ENCODE results near the gene EVC.
A peak's percentile ranks its signal among the peaks of the same experiment; 100 is the strongest.
"Not testable (repeated sequence)": the region's sequence is repeated elsewhere in the genome, so short reads cannot be mapped to it uniquely, and the experiment has no call there.

The EVC gene

GRCh38 chr4:5810770-5811430 lies 99.9 kb downstream of the EVC start:
- H3K4me3 ChIP-seq (ENCODE audit: low read depth, low read length): no peak overlapping the region
- TF ChIP-seq, protein P1, sequence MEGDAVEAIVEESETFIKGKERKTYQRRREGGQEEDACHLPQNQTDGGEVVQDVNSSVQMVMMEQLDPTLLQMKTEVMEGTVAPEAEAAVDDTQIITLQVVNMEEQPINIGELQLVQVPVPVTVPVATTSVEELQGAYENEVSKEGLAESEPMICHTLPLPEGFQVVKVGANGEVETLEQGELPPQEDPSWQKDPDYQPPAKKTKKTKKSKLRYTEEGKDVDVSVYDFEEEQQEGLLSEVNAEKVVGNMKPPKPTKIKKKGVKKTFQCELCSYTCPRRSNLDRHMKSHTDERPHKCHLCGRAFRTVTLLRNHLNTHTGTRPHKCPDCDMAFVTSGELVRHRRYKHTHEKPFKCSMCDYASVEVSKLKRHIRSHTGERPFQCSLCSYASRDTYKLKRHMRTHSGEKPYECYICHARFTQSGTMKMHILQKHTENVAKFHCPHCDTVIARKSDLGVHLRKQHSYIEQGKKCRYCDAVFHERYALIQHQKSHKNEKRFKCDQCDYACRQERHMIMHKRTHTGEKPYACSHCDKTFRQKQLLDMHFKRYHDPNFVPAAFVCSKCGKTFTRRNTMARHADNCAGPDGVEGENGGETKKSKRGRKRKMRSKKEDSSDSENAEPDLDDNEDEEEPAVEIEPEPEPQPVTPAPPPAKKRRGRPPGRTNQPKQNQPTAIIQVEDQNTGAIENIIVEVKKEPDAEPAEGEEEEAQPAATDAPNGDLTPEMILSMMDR (IDR thresholded peaks at IDR 0.05; ENCODE audit: borderline replicate concordance, insufficient read depth, low read depth, low read length): no peak

DNA sequence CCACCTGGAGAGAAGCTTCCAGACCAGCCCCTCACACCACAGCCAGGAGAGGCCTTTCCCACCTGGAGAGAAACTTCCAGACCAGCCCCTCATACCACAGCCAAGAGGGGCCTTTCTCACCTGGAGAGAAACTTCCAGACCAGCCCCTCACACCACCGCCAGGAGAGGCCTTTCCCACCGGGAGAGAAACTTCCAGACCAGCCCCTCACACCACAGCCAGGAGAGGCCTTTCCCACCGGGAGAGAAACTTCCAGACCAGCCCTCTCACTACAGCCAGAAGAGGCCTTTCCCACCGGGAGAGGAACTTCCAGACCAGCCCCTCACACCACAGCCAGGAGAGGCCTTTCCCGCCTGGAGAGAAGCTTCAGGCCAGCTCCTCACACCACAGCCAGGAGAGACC lies 101.1 kb downstream of the EVC start:
- H3K4me3 ChIP-seq (ENCODE audit: low read depth, low read length): not testable (repeated sequence)

DNA sequence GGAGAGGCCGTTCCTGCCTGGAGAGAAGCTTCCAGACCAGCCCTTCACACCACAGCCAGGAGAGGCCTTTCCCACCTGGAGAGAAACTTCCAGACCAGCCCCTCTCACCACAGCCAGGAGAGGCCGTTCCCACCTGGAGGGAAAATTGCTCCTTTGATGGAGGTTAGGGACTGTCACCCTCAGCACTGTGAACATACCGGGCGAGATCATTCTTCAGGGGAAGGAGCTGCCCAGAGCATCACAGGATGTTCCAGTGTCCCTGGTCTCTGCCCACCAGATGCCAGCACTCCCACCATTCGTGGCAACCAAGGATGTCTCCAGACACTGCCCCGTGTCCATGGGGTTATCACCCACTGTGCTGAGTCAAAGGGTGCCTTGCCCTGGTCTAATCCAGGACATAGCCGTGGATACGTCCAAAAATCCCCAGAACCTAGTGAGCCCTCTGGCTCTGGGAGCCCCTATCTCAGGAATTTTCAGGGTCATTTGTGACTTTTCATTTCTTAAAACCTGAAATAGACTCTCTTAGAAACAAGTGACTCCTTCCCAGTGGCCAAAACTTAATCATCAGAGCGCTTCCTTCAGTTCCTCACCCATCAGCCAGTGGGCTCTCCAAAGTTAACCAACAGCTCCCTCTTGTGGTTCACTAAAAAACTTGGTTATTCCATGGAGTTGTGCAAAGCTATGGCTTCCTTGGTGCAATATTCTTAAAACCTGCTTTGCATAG lies 101.7 kb downstream of the EVC start:
- TF ChIP-seq, protein P1 (IDR thresholded peaks at IDR 0.05; ENCODE audit: borderline replicate concordance, insufficient read depth, low read depth, low read length): peak; percentile 60
- H3K4me3 ChIP-seq (ENCODE audit: low read depth, low read length): no peak overlapping the region

- TF ChIP-seq, protein P1 (IDR thresholded peaks at IDR 0.05; ENCODE audit: borderline replicate concordance, insufficient read depth, low read depth, low read length): no peak
- no peak overlapping the region for H3K4me3 ChIP-seq (ENCODE audit: low read depth, low read length)
These were observed 102.9 kb downstream of the EVC start for GRCh38 chr4:5813882-5814255.

DNA sequence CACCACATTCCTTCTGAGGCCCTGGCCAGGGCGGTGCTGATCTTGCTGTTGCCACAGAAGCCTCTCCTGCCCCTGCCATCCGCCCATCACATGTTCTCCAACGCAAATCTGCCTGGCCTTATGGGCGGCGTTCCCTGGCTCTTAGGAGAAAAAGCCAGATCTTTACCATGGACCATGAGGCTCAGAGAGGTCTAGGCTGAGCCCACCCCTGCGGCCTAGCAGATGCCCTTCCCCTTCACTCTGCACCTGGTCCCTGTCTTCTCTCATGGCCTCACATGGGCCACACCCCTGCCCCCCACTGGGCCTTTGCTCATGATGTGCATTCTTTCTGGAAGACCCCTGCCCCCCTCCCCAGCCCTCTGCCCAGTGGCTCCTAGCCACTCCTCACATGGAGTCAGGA lies 103.4 kb downstream of the EVC start:
- no peak overlapping the region for H3K4me3 ChIP-seq (ENCODE audit: low read depth, low read length)
- TF ChIP-seq, protein P1 (IDR thresholded peaks at IDR 0.05; ENCODE audit: borderline replicate concordance, insufficient read depth, low read depth, low read length): no peak

GRCh38 chr4:5815641-5816040 lies 104.6 kb downstream of the EVC start:
- TF ChIP-seq, protein P1 (IDR thresholded peaks at IDR 0.05; ENCODE audit: borderline replicate concordance, insufficient read depth, low read depth, low read length): no peak
- H3K4me3 ChIP-seq (ENCODE audit: low read depth, low read length): no peak overlapping the region

DNA sequence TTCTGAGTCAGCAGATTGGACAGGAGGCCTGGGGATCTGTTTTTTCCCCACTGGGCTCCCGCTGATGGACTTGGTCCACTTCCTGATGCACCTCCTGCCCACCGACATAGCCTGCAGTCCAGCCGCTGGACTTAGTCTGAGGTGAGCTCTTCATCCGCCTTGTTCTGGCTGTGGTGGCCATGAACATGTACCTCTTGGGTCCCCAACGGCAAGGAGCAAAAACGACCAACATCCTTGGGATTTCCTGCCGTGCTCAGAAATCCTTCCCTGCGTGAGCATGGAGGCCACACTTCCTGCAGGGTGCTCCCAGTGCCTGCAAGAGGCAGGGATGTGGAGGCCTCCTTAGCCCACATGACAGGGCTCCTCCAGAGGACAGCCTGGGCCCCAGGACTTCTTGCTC lies 105.1 kb downstream of the EVC start:
- H3K4me3 ChIP-seq (ENCODE audit: low read depth, low read length): no peak overlapping the region
- TF ChIP-seq, protein P1 (IDR thresholded peaks at IDR 0.05; ENCODE audit: borderline replicate concordance, insufficient read depth, low read depth, low read length): no peak

All from GM12875 (cell line).